HG03159 (cell line): ENCODE data around the gene PDE1A.
"Not testable (repeated sequence)": the region's sequence is repeated elsewhere in the genome, so short reads cannot be mapped to it uniquely, and the experiment has no call there.

Experiments used
- ATAC-seq: cut with Tn5 transposase; IDR thresholded peaks from one replicate; pipeline ENCODE4 v1.9.1; 2021; ENCODE audit warnings: mild to moderate bottlenecking, moderate library complexity; ENCODE audit not compliant: unreplicated experiment

PDE1A gene

DNA sequence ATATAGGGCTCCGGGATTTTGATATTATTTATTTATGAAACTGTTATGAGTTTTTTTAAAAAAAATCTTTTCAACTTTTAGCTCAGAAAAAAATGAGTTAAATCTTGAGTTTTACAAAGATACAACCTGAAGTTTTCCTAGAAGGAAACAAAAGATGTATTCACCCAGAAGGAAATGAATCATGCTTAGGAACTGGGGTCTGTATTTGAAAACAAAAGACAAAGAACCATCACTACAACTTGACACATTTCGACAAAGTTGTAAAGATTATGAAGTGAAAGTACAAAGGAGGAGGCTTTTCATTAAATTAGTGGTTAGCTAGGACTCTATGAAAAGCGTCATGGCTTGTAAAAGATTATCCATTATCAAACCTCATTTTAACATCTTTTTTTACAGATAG is 143.3 kb downstream of the PDE1A start:
- ATAC-seq, result no peak

DNA sequence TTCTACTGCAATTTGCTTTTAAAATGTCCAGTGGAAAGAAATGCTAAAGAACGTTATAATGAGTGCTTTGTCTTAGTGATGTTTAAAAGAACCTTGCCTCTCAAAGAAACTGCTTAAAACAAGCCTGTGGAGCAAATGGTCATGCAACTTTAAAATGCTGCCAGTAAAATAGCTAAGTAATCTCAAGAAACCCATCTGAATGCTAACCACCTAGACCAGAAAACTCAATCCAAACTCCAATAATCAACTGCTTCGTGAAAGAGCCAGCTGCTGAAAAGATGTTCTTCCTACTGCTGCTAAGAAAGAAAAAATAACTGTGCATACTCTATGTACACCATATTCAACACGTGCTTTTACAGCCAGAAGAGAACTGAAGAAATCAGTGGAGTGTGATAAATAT is 145.6 kb downstream of the PDE1A start:
- no peak for ATAC-seq

DNA sequence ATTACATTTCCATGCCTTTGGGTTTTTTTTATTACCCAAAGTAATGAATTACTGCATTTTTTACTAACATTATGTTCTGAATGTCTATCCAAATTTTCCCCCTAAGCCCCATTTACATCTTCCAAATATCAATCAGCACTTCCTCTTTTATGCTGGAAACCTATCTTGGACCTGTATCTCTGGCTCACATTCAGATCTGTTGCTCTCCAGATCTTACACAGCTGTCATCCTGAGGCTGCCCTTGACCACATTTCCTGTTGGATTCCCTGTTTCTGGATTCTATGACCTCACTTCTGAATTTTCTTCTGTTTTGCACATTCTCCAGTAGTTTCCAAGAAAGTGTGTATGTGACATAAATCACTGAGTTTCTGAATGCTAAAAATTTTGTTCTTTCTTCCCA is 146.7 kb downstream of the PDE1A start:
- ATAC-seq, result no peak

DNA sequence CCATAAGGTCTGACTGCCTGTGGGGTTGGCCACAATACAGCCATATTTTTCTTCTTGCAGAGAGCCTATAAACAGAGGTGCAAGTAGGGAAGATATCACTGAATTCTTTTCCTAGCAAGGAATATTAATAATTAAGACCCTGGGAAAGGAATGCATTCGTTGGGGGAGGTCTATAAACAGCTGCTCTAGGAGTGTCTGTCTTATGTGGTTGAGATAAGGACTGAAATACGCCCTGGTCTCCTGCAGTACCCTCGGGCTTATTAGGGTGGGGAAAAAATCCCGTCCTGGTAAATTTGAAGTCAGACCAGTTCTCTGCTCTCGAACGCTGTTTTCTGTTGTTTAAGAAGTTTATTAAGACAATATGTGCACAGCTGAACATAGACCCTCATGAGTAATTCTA is 150.2 kb downstream of the PDE1A start:
- ATAC-seq, result not testable (repeated sequence)

DNA sequence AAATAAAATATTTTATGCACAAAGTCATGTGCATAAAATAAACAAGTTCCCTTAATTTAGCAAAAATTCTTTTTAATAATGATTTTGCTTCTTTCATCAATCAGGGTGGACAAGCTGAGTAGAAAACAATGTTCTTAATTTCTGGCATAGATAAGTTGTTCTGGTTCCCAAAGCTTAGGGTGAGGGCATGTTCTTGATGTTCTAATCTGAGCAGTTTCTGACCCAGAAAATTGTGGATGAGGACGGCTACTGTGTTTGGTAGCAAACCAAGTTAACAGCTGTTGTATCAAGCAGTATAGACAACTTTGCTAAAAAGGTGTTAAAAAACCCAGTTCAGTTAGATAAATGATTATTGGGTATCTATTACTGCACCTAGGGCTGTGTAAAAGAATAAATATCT is 158.9 kb downstream of the PDE1A start:
- ATAC-seq, result no peak

DNA sequence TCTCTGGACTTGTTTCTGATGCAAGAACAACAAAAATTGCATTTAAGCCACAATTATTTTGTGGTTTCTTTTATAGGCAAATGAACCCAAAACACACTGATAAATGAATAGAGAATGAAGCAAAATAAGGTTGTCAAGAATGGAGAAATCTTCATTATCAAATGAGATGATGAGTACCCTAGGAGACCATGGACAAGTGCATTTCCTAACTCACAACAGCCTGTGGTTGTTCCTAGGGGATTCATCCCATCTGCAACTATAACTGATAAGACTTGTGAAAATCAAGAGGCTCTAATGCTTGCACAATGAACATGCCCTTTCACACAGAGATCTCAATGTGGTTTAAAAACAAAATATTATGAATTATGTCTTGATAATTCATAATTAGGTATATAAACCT is 159.9 kb downstream of the PDE1A start:
- ATAC-seq, result no peak

DNA sequence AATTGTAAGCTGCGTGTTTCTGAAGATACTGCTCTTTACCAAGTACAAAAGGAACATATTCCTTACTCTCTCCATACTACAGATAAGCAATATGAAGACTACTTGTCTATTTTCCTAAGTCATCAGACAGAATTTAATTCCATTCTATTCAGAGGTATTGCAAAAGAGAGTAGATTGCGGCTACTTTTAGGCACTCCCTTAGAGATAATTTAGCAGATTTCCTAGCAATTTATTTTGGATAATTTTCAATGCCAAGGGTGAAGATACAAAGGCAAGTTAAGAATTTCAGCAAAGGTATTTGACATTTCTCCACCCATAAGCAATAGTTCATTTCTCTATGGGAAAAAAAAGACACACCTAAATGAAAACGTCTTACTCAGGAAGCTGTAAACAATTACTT is 161.1 kb downstream of the PDE1A start:
- ATAC-seq, result no peak

DNA sequence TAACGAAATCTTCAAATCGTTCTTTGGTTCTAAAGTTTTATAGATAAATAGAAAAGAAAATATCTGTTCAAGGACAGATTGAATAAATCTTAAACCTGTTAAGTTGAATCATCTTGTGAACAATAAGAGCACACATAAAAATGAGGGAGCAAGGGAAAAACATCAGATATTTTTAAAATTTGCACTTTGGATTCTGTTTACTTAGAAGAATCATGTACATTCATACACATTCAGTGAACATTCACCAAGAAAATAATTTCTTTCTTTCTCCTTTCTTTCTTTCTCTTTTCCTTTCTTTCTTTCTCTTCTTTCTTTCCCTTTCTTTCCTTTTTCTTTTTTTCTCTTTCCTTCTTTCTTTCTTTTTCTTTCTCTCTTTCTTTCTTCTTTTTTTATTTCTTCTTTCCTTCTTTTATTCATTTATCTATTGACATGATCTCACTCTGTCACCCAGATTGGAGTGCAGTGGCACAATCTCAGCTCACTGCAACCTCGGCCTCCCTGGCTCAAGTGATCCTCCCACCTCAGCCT is 164.9 kb downstream of the PDE1A start:
- ATAC-seq, result no peak

DNA sequence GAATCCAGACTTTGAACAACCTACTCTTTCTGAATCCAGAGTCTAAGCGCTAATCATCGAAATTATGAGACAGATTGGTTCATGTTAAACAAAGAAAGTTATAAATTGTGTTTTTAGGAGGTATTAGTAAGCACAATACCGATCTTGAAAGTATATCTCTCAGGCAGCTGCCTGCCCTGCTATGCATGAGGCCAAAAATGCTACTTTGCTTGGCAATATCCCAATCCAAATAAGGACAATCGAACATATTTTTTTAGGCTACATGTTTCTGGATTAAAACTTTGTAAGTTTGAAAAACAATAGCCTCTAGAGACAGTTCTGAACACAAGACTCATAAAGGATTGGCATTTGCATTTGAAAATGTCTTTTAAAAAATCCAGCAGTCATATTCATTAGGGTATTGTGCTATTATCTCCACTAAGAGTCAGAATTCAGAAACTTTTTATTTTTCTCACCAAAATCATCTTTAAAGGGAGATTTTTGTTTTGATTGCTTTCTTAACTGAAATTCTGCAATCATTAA is 167.1 kb downstream of the PDE1A start:
- ATAC-seq, result no peak

DNA sequence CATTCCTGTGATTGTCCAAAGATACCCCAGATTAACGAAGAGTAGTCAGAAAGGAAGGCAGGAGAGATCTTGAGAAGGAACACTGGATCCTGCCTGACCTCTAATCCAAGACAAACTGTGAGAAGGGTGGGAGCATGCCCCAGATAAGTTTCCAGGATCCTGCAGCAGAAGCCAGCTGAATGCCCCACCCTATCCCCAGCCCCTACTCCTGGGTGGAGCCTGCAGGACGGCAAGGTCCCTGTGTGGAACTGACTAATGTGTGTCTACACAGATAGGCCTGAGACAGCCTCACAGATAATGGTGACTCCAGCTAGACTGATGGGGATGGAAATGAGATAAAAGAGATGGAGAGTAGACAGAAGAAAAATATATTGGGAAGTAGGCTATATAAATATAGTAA is 174.3 kb downstream of the PDE1A start:
- ATAC-seq, result no peak

DNA sequence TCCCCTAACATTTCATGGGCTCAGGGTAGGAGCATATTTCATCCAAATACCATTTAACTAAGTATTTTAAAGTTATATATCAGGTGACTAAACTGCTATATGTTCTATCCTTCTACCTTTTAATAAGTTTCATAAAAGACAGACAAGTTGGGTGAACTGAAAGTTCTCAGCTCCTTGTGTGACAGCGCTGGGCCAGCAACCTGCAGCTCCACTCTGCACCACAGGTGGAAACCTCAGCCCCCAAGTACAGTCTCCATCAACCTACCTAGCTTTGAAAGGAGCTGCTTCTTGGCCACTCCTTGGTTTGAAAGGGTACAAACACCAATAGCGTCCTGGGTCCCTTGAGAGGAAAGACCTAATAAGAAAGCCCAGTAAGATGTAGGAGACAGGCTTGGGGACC is 177.9 kb downstream of the PDE1A start:
- no peak for ATAC-seq

DNA sequence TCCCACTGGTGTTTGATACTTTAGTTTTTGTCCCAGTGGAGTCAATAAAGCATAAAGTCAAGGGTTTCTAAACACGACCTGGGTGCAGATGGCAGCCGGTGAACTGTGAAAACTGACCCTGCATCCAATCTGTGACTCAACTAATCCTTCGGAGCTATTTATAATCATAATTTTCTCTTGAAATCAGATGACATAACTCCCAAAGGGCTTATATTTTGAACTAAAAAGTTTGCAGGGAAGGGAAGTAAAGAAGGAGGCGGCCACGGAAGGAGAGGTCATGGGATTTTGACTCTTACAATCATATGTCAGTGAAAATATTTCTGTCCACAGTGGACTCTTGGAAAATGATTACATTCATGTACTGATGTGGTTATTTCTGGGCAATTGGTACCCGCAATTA is 178.5 kb downstream of the PDE1A start:
- ATAC-seq, result no peak

DNA sequence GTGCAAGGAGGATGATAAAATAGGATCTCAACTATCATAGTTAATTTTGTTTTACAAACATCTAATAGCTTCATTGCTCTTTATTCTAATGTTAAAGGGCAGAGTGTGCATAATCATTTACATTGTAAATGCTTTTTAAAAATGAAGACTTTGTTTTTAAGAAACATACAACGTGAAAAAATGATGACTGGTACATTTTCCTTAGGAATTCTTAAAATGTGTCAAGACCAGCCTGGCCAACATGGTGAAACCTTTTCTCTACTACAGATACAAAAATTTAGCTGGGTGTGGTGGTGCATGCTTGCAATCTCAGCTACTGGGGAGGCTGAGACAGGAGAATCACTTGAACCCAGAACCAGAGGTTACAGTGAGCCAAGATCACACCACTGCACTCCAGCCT is 179.0 kb downstream of the PDE1A start:
- no peak for ATAC-seq

DNA sequence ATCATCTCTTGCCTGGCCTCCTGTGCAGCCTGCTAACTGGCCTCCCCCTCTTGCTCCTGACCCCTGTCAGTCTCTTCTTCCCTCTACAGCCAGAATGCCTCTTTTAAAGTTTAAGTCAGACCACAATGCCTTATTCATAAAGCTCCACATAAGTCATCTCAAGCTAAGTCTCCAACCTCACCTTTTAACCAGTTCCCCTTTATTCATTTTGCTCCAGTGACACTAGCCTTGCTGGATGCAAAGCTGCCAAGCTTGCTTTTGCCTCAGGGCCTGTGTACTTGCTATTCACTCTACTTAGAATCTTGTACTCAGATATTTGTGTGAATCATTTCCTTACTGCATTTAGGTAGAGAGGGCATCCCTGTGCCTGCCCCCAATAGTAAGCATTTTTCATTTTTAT is 180.9 kb downstream of the PDE1A start:
- ATAC-seq, result peak; percentile 68

DNA sequence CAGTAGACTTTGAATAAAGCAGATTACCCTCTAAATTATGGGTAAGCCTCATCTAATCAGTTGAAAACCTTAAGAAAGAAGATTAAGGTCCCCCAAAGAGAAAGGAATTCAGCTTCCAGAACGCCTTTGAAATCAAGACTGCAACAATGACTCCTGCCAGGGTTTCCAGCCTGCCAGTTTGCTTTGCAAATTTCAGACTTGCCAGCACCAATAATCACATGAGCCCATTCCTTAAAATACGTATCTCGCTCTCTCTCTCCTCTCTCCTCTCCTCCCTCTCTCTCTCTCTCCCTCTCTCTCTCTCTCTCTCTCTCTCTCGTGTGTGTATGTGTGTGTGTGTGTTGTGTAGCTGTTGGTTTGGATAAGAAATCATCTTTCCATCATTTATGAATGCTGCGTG is 184.2 kb downstream of the PDE1A start:
- no peak for ATAC-seq

DNA sequence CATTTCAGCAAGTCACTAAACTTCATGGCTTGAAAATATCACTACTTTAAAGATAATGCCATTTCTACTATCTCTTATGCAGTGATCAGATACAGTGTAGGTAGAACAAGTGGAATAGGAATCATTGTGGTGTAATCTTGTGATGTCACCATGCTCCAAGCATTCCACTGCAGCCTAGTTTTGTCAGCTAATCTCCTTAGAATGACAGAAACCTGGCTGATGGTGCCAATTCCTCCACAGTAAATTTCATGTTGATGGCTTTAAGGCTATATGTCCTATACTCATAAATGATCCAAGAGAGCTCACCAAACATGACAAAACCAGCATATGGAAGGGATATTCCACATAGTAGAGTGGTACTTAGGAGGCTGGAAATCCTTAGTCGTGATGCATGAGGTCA is 184.9 kb downstream of the PDE1A start:
- ATAC-seq, result no peak

DNA sequence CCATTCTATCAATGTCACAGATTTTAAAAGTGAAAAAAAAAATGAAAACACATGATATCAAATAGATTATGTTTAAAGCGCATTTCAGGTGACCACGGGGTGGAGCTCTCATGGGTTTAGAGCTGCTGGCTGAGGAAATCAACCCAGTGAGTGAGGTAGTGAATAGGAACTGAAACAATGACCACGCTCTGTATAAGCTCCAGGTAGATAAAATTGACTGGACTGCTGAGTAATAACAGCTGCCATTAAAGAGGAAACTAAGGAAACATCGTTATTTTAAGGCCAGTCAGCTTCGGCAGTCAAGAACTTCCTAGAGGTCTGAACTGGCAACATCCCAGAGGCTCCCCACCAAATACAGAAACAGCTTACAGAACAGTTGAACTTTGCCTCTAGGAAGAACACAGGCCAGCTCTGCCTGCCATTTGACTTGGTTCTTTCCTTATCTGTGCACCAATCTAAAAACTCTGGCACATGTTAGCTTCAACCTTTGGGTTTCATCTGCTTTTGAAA is 185.9 kb downstream of the PDE1A start:
- ATAC-seq, result peak; percentile 100

DNA sequence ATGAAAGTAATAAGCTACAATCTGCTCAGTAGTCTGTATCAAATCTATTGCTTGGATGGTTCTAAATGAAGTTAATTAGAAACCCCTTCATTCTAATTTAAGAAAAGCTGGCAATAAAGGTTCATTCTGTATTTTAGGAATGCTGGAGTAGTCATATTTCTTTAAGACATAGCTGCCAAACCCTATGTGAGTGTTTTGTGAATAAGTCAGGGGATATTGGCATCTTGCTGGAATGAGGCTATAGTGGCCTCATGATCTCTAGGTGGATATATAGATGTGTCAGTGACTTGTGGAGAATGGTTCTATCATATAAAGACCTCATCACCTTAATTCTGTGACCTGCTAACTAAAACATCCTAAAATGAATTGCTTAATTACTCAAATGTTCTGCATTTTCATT is 196.3 kb downstream of the PDE1A start:
- no peak for ATAC-seq

DNA sequence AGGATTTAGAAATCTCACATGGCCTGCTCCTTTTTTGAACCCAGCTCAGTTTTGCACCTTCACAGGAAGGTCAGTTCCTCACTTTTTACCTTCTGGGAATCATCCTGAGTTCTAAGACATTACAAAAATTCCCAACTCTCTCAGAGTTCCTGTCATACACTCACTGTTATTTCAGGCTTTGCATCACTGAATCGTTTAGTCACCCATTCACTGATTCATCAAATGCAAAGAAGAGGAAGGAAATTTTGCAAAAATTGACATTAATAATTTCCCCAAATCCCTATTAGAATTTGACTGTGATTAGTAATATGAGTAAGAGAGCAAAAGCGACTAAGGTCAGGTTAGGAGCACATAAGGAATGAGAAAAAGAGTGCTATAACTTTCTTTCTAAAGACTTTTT is 197.5 kb downstream of the PDE1A start:
- ATAC-seq, result no peak

DNA sequence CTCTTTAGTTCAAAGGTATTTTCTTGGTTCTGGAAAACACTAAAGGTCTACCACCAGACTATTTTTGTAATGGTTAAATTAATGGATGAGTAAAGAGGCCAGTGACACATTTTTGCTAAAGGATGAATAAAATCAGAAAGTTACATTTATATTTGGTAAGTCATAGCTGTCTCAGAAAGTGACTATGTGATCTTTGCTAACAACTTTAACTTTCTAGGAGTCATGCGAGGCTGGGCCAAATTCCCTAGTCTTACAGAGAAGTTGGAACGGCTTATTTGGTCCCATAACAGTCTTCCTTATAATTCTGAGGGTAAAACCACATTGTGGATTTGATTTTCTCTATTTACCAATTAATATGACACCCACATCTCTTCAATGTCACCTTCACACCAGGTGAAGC is 198.1 kb downstream of the PDE1A start:
- ATAC-seq, result no peak

DNA sequence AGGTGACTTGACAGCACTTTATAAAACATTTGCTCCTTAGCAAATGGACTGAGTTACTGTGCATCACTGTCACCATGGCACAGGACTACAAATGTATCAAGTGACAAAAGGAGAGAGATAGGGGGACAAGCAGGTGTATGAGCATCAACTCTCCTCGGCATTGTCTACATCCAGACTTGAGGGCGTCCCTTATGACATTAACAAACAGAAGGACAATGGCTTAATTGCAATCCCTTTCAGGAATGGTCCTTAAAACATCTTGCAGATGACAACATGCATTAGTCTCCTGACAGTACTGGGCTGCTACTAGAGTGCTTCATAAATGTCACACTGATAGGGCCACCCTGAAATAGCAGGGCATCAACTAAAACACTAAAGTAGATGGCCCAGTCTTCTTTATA is 198.8 kb downstream of the PDE1A start:
- ATAC-seq, result no peak

DNA sequence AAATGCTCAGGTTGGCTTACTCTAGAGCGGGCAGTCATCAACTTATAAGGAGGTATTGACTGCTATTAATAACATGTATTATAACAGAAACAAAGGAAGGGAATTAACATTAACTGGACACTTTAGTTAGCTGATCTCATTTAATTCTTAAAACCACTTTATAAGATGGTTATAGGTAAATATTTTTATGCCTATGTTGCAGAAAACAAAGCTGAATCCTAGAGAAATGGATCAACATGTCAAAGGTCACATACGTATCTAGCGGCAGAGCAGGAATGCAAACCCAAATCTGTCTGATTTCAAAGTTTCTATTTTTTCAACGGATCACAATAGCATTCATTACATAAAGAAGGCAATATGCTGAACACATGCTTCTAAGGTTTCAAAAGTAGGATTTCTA is 200.0 kb downstream of the PDE1A start:
- no peak for ATAC-seq

DNA sequence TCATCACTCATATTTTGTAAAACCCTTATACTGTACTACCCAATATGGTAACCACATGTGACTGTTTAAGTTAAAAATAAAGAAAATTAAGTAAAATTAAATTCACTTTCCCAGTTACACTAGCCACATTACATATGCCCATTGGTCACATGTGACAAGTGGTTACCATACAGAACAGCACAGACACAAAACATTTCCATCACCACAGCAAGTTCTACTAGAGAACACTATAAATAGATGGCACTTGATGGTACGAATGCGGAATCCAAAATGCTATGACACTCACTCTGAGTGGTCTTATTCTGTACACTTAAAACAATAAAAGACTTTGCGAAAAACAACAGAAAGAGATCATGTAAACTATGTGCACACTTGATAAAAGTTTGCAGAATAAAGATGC is 202.2 kb downstream of the PDE1A start:
- ATAC-seq, result no peak
